GM19099 (cell line): Measurements from ENCODE around the gene ELAPOR1.

ENCODE experiments used
- POLR2A ChIP-seq: IDR thresholded peaks from 3 replicates; pipeline ENCODE4 v1.6.1; 2011; ENCODE audit warnings: low read depth; ENCODE audit not compliant: insufficient read length; ENCODE audit errors: extremely low read depth

Gene ELAPOR1

DNA sequence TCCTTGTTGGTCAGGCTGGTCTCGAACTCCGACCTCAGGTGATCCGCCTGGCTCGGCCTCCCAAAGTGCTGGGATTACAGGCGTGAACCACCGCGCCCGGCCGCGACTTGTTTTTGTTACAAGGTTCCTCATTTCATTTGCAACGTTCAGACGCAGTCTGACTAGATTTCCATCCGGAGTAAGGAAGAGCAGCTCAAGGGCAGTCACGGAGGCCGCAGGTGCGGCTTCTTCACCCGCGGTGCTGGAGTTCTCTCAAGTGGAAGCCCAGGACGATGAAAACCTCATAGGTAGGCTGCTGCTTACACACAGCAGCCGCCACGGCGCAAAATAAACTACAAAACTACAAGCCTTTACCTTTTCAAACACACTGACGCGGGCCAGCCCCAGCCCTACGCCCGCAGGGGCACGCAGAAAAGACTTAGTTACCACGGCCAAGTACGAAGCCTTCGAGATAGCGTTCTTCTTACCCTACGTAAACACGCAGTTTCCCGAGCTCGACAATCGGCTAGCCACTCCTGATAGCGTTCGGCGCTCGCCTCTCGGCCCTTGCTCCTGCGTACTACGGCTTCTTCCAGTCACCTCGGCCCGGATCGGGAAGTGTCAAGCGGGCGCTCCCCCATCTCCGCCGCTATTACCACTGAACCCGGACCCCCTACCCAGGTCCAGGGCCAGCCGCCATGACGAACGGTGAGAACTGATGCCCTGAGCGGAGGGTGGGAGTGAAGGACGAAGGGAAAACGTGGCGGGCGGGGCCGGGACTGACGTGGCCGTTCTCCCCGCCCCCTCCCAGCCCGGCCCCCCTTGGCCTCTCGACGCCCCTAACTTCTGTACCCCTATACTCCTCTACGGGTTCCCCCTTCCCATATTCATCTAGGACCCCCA lies 23.5 kb upstream of the ELAPOR1 start, which contains the start of gene TMEM167B:
Gene TMEM167B (plus strand): TSS at position 569 of the 882 bp plus-strand sequence. CDS start 109 bp downstream, at position 678.
- TF ChIP-seq POLR2A = peak; percentile 78

DNA sequence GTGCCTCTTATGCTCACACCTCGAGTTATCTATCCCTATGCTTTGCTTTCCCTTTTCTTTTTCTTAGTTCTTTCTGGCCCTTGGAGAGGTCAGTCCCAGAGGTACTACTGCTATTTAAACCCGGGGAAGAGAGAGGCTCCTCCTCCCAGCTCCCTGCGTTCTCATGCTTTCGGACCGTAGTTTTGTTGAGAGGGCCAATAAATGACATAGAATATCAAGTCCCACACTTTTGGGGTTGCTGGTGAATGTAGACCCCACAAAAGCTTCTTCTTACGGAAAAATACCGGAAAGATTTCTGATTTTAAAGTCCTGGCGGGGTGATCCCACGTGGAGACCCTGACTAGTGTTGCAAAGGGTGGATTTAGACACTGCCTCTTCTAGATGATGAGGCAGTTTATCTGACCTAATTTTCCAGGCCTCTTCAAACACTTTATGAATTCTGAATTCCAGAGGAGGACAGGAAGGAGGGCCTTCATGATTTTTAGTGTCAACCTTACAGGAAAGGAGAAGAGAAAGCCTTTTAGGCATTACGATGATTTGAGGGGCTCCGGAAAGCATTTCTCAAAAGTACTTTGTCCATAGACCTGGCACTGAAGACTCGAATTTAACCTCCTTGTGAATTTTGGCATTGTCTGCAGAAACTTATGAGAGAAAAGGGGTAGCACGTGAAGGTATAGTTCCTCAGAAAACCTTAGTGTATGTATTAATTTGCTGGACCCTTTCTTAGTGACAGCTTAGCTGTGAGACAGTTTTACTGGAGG lies 22.7 kb upstream of the ELAPOR1 start:
- TF ChIP-seq POLR2A = no peak

DNA sequence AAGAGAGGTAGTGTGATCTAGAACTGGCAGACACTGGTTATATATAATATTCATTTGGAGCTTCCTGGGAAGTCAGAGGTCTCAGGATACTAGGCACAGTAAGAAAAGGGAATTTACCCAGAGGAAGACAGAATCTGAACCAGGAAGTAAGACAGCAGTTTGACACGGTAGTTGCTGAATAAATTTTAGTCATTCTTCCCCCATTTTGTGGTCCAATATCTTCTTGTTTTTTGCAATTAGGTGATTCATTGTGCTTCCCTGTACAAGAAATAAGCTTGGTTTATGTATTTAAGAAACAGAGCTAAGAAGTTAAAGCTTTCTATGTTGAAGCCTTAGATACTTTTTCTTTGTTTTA lies 22.1 kb upstream of the ELAPOR1 start:
- TF ChIP-seq POLR2A = no peak

GRCh38 chr1:109094377-109094803 lies 19.5 kb upstream of the ELAPOR1 start:
- no peak for TF ChIP-seq POLR2A

GRCh38 chr1:109094871-109095270 lies 19.0 kb upstream of the ELAPOR1 start:
- TF ChIP-seq POLR2A = no peak

DNA sequence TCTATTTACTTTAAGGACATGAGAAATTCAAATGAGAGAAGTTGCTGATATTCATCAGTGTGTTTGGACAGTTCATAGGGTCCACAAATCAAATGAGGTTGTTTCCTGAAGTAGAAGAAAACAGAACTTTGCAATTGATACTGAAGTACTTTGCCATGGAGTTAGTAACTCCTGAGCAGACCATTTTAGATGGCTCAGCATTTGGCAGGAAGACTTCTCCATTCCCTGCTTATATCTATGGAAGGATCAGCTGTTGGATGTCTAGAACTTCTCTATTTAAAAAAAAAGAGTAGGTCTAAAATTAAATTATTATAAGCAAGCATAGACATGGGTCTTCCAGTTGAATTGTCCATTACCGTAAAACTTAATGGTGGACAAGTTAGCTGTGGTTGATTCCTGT lies 18.3 kb upstream of the ELAPOR1 start:
- no peak for TF ChIP-seq POLR2A

GRCh38 chr1:109096120-109096519 lies 17.8 kb upstream of the ELAPOR1 start:
- no peak for TF ChIP-seq POLR2A

DNA sequence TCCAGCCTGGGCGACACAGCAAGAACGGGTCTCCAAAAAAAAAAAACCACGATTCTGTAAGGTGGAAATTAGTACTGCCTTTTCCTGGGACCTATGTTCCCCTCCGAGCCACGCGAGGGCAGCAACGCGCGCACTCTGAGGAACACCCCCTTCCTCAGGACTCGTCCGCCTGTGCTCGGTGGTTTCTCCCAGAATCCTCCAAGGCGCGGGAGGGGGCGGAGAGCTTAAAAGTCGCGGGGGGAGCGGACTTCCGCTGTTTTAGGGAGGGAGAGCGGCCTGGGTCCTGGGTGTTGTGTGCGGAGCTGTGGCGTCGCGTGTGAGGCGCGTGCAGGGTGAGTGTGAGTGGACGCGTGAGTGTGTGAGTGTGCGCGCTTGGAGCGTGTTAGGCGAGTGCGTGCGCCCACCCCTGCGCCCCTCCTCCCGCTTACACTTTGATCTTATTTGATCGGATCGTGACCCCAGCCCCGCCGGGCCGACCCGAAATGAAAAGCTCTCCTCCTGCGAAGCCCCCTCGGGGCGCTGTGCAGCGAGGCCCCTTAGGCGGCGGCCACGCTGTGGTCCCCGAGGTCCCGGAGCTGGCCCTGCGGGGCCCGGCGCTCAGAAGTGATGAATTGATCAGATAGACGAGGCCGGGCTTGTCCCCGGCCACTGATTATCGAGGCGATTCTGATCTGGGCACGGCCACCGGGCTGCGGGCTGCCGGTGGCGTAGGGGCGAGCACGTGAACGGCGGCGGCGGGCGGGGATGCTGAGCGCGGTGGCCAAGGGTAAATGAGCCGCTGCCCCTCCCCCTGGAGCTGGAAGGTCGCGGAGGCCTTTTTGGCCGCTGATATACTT lies 13.8 kb upstream of the ELAPOR1 start:
- TF ChIP-seq POLR2A = peak; percentile 100

DNA sequence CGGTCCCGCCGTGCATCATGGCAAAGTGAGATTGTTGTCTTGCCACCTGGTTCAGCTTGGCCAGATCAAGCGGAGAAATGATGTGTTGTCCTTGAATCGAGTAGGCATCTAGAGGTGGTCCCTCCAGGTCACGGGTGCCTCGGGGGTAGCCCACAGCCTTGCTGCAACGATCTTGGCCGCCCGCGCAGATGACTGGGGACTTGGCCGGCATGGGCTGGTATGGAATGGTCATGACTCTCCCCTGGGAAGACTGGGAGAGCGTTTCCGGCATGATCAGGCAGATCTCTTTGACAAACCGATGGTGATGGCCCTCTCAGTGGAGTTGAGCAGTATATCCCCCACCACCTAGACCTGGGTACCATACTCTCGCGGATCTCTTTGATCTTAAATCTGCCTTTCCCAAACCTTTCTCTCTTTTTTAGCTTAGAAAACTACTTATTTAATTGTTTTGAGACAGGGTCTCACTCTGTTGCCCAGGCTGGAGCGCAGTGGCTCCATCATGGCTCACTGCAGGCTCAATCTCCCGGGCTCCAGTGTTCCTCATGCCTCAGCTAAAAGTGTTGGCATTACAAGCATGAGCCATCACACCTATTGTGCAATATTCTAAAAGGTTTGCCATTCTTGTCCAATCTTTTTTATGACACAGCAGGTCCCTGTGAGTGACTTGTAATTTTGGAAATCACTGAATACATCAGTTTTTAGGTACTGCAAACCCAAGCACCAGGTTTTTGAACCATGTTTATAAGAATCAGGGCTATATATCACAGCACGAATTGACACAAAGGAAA lies 9.4 kb upstream of the ELAPOR1 start:
- TF ChIP-seq POLR2A = no peak

DNA sequence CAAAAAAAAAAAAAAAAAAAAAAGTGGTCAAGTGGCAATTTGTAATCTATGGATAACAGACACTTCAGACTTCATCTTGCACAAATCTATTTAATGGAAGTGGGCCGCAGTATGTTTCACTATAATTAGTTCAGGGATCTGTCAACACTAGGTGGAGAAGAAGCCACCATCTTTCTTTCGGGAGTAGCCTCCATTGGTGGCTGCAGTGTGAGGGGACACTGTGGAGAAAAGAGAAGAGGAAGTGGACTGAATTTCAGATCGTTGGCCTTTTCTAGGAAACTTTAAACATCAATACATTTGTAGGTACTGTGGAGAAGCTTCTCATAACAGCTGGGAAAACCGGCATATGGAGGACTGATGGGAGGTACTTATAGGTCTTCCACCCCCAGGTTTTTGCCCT lies 8.0 kb upstream of the ELAPOR1 start:
- peak; percentile 19 for TF ChIP-seq POLR2A

GRCh38 chr1:109107785-109108184 lies 6.1 kb upstream of the ELAPOR1 start:
- TF ChIP-seq POLR2A = no peak

DNA sequence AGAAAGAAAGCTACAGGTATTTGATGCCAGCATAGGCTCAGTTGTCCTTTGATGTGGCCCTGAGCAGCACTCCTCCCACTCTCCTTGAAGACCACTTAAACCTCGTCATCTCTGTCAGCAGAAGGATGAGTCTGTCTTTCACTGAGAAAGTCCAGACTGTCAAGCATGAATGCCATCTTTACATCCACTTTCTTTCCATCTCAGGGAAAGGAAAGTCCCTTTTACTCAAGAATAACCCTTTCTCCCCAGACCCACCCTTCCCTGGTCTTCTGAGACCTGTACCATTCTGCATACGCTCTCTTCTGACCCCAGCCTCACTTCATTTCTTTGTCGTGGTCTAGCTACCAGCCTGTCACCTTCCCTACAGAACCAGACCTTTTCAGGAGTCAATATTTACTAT lies 4.0 kb upstream of the ELAPOR1 start:
- no peak for TF ChIP-seq POLR2A

DNA sequence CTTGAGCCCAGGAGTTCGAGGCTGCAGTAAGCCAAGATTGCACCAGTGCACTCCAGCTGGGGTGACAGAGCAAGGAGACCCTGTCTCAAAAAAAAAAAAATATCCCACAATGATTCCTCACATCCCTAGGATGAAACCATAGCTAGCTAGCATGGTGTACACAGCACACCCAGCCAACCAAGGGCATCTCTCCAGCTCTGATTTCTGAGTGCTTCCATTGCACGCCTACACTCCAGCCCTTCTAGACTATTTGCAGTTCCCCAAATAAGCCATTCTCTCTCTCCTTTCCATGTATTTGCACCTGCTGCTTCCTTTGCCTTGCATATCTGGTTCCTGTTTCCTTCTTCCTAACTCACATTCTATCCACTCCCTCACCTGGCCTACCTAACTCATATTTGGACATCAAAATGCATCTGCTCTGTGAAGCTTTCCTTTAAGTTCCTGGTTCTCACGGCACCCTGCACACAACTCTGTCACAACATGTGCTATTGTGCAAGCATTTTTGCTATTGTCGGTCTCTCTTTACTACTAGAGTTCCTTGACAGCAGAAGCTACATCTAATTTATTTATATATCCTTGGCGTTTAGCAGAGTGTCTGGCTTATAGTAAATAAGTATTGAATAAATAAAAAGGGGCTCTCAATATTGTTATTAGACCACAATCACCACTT lies 2.4 kb upstream of the ELAPOR1 start:
- TF ChIP-seq POLR2A = no peak

GRCh38 chr1:109112056-109112651 lies 1.8 kb upstream of the ELAPOR1 start:
- TF ChIP-seq POLR2A = no peak

DNA sequence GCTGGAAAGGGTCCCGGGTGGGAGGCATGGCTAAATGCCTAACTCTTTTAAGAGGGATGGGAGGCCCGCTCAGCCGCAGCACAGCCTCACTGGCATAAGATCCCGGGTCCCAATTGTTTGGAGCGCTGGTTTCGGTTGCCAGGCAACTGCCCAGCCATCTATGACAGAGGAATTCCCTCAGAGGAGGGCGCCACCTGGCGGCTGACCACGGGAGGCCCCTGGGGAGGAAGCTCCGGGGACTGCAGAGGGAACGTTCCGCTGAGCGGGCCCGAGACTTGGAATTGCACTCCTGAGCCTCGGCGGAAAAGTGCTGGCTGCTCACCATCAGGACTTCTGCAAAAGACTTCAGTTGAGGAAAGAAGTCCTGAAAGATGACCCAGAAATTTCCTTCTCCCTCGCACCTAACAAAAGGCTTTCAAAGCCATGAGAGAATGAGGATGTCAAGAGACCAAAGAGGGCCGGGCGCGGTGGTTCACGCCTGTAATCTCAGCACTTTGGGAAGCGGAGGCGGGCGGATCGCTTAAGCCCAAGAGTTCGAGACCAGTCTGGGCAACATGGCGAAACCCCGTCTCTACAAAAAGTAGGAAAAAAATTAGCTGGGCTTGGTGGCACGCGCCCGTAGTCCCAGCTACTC lies 1.1 kb upstream of the ELAPOR1 start:
- TF ChIP-seq POLR2A = no peak
